ENCODE results near the gene PSMG1. TPM values are rescaled to one million over a fixed set of nuclear protein-coding genes. Genes with fewer than 3 reads are reported as not detected.

The PSMG1 gene
- total RNA-seq, 1 donor from 2014 or later: 49.6 TPM

DNA sequence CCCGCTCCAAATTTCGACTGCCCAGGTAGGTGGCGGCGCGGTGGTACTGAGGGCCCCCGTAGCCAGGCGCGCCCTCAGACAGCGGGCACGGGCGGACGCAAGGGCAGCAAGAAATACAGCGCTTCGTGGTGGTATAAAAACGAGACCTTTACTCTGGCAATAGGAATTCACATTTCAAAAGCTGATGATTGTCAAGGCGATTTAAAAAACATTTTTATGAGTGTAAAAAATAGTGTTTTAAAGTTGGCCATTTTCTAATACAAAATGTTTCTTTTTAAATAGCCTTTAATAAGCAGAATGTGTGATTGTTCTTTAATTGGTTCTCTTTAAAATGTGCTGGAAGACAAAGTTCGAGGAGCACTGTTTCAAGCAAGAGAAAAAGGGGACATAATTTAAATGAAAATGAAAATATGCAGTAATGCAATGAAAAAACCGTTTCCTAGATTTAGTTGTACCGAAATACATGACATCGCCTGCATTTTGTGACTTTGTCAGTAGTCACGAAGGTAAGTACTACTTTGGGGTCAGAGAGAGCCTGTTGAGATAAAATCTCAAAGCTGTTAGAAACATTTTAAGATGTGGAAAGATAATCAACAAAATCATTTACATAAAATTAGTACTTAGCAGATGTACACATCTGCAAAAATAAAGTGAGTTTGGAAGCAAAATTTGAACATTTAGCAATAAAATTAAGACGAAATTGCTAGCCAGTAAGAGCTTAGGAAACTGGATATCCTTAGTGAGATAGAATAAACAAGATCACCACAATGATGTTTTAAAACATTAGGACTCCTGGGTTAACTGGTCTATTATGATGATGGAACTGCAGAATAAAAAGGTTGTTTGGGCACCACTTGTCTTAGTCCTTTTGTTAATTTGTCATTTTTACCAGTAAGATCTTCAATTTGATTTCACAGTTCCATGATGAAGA is 1.1 kb upstream of the PSMG1 start:
- peaks cover 20% of the 10 kb centered on the region for H3K36me3 Mint-ChIP-seq (ENCODE audit: unreplicated experiment)
- no peaks in the 10 kb centered on the region for H3K27me3 Mint-ChIP-seq (ENCODE audit: unreplicated experiment)
- DNase-seq (ENCODE audit: extremely low spot score, unreplicated experiment): no peak
- peak overlapping the region; percentile 98 for H3K27ac Mint-ChIP-seq (ENCODE audit: unreplicated experiment)
- peak overlapping the region; percentile 97 for H3K4me3 Mint-ChIP-seq (ENCODE audit: unreplicated experiment)
- TF ChIP-seq, protein P1, sequence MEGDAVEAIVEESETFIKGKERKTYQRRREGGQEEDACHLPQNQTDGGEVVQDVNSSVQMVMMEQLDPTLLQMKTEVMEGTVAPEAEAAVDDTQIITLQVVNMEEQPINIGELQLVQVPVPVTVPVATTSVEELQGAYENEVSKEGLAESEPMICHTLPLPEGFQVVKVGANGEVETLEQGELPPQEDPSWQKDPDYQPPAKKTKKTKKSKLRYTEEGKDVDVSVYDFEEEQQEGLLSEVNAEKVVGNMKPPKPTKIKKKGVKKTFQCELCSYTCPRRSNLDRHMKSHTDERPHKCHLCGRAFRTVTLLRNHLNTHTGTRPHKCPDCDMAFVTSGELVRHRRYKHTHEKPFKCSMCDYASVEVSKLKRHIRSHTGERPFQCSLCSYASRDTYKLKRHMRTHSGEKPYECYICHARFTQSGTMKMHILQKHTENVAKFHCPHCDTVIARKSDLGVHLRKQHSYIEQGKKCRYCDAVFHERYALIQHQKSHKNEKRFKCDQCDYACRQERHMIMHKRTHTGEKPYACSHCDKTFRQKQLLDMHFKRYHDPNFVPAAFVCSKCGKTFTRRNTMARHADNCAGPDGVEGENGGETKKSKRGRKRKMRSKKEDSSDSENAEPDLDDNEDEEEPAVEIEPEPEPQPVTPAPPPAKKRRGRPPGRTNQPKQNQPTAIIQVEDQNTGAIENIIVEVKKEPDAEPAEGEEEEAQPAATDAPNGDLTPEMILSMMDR (IDR thresholded peaks at IDR 0.05): no peak
- H3K9me3 Mint-ChIP-seq (ENCODE audit: unreplicated experiment): no peaks in the 10 kb centered on the region
- peaks cover 39% of the 10 kb centered on the region for H3K4me1 Mint-ChIP-seq (ENCODE audit: unreplicated experiment)

DNA sequence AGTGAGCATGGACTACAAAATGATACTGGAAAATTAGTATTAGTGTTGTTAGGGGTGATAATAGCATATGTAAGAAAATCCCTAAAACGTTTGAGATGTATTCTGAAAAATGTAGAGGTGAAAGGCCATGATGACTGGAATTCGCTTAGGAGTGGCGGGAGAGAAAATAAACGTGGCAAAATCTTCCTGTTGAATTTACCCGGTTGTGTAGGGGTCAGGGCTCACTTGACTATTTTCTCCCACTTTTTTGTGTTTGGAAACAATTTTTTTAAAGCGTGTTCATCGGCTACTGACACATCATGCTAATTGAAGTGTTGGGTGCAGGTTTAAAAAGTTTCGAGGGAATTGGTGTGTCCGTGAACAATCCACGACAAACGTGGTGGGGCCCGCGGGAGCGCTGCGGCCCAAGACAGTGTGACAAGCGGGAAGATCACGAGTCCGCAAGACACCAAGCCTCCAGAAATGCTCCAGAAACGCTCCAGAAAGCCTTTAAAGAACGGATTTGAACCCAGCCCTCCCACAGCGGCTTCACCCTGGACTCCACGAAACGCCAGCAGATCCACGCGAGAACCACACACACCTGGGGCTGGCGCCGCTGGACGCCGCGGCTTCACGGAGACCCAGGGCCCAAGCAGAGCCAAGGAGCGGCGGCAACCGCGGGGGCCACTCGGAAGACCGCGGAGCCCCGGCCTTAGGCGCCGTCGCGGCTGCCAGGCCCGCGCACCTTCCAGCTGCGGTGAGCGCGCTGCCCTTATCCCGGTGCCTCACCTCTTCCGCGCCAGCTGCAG is 573 bp downstream of the PSMG1 start:
- DNase-seq (ENCODE audit: extremely low spot score, unreplicated experiment): no peak
- Mint-ChIP-seq H3K27me3 (ENCODE audit: unreplicated experiment) (no peaks in the 10 kb centered on the region), H3K4me1 (ENCODE audit: unreplicated experiment) (peaks cover 39% of the 10 kb centered on the region), H3K36me3 (ENCODE audit: unreplicated experiment) (peaks cover 25% of the 10 kb centered on the region), H3K9me3 (ENCODE audit: unreplicated experiment) (no peaks in the 10 kb centered on the region), H3K27ac (ENCODE audit: unreplicated experiment) (peak overlapping the region; percentile 98), H3K4me3 (ENCODE audit: unreplicated experiment) (peak overlapping the region; percentile 97)
- TF ChIP-seq, protein P1 (IDR thresholded peaks at IDR 0.05): no peak

DNA sequence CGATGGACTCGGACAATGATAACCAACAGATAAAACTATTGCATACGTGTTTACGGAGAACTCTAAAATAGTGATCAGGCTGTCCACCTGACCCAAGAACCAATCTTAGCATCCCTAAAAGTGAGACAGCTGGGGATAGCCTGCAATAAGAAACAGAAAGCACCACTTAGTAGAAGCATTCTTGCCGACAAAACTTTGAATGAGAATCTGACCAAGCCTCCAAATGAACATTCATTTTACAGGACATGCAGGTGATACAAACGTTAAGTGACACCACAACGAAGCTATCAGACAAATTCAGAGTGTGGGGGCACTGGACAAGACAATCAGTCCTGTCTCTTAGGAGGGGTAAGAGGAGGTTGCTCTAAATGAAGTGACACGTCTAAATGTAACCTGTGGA is 1.2 kb downstream of the PSMG1 start:
- Mint-ChIP-seq H3K27me3 (ENCODE audit: unreplicated experiment) (no peaks in the 10 kb centered on the region), H3K4me1 (ENCODE audit: unreplicated experiment) (peaks cover 38% of the 10 kb centered on the region), H3K4me3 (ENCODE audit: unreplicated experiment) (peak overlapping the region; percentile 97), H3K27ac (ENCODE audit: unreplicated experiment) (peak overlapping the region; percentile 98), H3K9me3 (ENCODE audit: unreplicated experiment) (no peaks in the 10 kb centered on the region), H3K36me3 (ENCODE audit: unreplicated experiment) (peaks cover 22% of the 10 kb centered on the region)
- TF ChIP-seq, protein P1 (IDR thresholded peaks at IDR 0.05): no peak
- DNase-seq (ENCODE audit: extremely low spot score, unreplicated experiment): no peak

DNA sequence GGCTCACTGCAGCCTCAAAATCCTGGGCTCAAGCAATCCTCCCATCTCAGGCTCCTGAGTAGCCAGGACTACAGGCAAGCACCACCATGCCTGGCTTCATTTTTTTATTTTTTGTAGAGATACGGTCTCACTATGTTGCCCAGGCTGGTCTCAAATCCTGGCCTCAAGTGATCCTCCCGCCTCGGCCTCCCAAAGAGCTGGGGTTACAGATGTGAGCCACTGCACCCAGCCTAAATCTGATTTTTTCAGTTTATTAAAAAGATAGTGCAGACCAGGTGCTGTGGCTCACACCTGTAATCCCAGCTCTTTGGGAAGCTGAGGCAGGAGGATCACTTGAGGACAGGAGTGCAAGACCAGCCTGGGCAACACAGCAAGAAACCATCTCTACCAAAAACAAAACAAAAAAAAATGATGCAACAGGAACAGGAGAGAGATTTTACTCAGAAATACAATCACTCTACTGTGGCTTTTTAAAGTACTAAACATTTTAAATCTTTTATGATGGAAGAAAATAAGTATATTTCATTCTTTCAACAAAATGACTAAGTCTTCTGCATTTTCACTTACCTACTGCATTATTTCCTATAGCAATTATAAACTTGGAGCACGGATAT is 1.9 kb downstream of the PSMG1 start:
- TF ChIP-seq, protein P1 (IDR thresholded peaks at IDR 0.05): no peak
- DNase-seq (ENCODE audit: extremely low spot score, unreplicated experiment): no peak
- peaks cover 23% of the 10 kb centered on the region for H3K36me3 Mint-ChIP-seq (ENCODE audit: unreplicated experiment)
- H3K27me3 Mint-ChIP-seq (ENCODE audit: unreplicated experiment): no peaks in the 10 kb centered on the region
- peak overlapping the region; percentile 98 for H3K27ac Mint-ChIP-seq (ENCODE audit: unreplicated experiment)
- H3K4me1 Mint-ChIP-seq (ENCODE audit: unreplicated experiment): peaks cover 32% of the 10 kb centered on the region
- peak overlapping the region; percentile 97 for H3K4me3 Mint-ChIP-seq (ENCODE audit: unreplicated experiment)
- no peaks in the 10 kb centered on the region for H3K9me3 Mint-ChIP-seq (ENCODE audit: unreplicated experiment)
